Hepatic stellate cell (primary cell): ENCODE measurements around the gene GPATCH2.
"Not testable (repeated sequence)": the region's sequence is repeated elsewhere in the genome, so short reads cannot be mapped to it uniquely, and the experiment has no call there.

Experiments used
- DNase-seq: peaks from one replicate; pipeline ENCODE4 v3.0.0; 2011; ENCODE audit warnings: low spot score

Gene GPATCH2

GRCh38 chr1:217630711-217631591 lies at the start of gene GPATCH2, which contains the start of gene SPATA17:
TSS of gene GPATCH2 (minus strand) at chr1:217631090. CDS start at chr1:217630971, 119 bp downstream.
TSS of gene SPATA17 (plus strand) at chr1:217631344. CDS start at chr1:217631379, 35 bp downstream.
- peak; percentile 83 for DNase-seq

DNA sequence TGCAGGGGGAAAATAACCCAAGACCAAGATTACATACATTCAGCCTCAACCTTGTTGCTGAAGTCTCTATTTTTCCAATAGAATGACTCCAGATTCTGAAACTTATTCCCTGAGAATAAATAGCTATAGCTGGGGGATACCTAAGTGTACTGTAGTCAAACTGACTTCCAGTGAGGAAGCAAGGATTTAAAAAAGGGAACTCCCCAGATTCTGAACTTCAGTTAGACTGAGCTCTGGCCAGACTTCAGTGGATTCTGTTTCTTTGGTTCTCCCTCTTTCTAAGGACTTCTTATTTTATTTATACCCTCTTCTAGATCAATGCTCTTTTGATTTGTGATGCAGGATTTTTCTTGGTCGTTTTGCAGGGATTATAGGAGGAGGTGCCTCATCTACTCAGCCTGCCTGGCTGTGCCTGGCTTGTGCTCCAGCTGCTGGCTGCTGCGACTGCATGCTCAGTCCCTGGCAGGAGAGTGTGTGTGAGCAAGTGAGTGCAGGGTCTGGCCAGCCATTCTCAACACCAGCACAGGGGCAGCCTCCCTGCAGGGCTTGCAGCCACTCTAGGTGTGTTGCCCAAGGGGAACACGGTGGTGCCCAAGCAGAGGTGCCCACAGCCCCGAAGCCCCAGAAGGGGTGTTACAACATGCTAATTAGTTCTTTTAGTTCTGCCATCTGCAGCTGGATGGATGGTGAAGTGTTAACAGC lies 43.3 kb upstream of the GPATCH2 start:
- DNase-seq: no peak

DNA sequence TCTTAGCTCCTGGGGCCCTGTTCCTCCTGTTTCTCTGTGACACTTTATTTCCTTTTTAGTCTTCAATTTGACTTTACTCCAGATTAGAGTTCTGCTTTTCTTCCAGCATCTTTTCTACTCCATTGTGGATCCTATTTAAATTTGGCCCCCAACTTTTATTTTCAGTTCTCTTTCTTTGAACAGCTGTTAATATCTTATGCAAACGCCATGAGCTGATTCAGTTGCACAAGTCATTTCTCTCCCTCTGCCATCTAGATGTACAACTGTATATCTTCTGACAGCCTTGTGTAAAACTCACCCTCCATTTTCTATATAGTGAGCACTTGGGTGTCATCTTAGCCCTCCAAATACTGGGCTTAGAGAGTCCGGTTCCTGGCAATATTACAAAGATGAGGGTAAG lies 42.5 kb upstream of the GPATCH2 start:
- DNase-seq: no peak

GRCh38 chr1:217668351-217668940 lies 37.6 kb upstream of the GPATCH2 start:
- DNase-seq: no peak

DNA sequence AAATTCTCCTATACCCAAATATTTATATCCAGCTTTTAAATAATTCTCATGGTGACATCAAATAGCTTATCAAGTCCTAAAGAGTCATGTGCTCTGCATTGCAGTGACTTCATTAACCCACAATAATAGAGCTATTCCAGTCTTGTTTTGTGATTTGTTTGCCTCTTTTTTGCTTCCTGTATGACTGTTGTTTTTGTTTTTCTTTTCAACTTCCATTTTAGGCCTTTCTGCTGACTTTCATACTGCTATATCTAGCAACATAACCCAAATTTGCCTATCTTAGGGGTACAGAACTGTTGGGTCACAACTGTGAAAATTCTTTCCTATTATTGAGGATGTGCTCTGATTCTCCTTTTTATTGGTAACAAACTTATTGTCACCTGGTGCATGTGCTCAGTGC lies 30.5 kb upstream of the GPATCH2 start:
- no peak for DNase-seq

GRCh38 chr1:217660353-217661062 lies 29.6 kb upstream of the GPATCH2 start:
- DNase-seq: peak; percentile 9

DNA sequence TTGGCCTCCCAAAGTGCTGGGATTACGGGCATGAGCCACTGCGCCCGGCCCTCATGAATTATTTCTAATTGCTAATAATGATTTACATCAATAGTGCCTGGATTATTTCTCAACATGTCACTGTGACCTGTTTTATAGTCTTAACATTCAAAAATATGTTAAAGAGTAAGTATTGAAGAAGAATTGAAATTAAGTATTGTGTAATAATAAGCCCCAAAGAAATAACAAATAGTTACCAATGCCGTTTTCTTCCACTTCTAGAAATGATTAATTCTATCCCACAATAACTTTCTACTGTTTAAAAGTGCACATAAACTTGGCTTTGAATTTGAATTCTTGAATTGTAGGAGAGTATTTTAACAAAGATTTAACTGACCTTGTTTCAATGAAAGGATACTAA lies 19.8 kb upstream of the GPATCH2 start:
- no peak for DNase-seq

- DNase-seq: no peak
These were observed 16.9 kb upstream of the GPATCH2 start for GRCh38 chr1:217647791-217648190.

DNA sequence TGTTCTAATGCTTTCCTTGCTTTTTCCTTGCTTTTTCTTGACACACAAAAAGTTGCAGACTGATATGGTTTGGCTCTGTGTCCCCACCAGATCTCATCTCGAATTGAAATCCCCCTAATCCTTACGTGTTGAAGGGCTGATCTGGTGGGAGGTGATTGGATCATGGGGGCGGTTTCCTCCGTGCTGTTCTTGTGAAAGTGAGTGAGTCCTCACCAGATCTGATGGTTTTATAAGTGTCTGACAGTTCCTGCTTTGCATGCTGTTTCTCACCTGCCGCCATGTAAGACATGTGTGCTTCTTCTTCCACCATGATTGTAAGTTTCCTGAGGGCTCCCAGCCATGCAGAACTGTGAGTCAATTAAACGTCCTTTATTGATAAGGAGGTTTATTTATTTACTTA lies 11.6 kb upstream of the GPATCH2 start:
- DNase-seq: no peak

DNA sequence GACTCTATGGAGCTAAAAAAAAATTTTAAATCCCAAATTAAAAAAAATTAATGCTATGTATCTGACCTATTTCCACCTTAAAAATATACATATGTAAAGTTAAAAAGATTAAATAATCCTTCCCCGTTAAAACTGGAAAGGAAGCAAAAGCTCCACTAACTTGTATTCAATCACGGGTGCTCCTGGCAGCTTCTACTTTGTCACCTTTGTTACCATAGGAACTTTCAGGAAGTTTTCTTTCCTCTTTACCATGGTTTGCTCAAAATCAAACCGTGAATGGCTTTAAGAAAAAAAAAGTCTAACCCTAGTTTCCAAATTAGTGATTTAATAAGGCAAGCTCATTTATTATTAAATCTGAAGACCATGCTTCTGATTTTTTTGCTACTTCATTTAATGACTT lies 3.5 kb downstream of the GPATCH2 start:
- no peak for DNase-seq

GRCh38 chr1:217626321-217626720 lies 4.6 kb downstream of the GPATCH2 start:
- no peak for DNase-seq

DNA sequence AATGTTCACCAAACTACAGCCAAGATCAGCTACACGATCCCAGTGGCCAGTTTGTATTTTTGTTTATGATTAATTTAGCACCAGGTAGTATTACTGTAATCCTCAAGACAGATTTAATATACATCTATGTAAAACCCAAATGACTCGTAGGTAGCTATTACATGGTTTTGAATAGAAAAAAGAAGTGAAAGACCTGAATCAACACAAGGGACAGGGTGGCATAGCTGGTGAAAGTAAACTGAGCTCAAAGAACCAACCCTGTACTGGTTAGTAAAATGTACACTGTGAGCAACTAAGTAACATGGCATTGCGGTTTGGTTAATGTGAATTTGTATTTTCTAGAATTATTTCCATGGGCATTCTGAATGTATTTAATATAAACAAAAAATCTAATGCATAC lies 8.8 kb downstream of the GPATCH2 start:
- DNase-seq: no peak

GRCh38 chr1:217620814-217621213 lies 10.1 kb downstream of the GPATCH2 start:
- DNase-seq: no peak

- no peak for DNase-seq
These were observed 13.8 kb downstream of the GPATCH2 start for GRCh38 chr1:217617126-217617525.

GRCh38 chr1:217614200-217614712 lies 16.6 kb downstream of the GPATCH2 start:
- DNase-seq: no peak

DNA sequence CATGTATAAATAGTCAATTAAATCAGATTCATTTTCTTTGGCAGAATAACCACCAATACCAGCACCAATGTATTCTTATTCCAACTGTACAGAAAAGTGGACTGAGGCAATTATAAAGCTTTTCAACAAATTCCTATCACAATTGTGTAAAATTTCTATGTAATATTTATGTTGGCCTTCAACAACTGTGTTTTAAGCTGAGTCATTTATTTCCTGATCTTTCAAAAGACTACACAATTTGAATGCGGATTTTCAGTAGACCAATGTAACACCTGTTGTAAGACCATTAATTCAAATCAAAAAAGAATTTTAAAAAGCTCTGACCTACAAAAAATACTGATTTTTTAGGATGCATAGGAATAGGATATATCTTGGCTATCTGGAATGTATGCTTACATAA lies 25.5 kb downstream of the GPATCH2 start:
- DNase-seq: no peak

DNA sequence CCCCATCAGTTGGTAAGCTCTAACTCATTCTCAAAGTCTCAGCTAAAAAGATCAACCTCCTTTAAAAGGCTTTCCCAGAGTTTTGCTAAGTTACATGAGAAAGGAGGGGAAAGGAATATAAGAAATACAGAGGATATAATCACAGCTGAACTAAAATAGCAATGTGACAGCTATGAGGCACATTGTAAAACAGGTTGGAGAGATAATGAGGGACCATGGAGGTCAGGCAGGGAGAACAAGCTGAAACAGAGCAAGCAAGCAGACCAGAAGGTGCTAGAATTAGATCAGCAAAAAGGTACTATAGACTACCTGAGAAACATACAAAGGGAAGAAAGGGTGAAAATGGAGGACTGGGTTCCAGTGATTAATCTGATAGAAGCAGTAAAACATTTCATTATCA lies 28.5 kb downstream of the GPATCH2 start:
- DNase-seq: no peak

- DNase-seq: no peak
These were observed 31.7 kb downstream of the GPATCH2 start for GRCh38 chr1:217599154-217599553.

- DNase-seq: no peak
These were observed 40.3 kb downstream of the GPATCH2 start for GRCh38 chr1:217590598-217590997.

- no peak for DNase-seq
These were observed 44.3 kb downstream of the GPATCH2 start for GRCh38 chr1:217586586-217586985.

GRCh38 chr1:217585577-217585976 lies 45.3 kb downstream of the GPATCH2 start:
- no peak for DNase-seq

- DNase-seq: not testable (repeated sequence)
These were observed 46.5 kb downstream of the GPATCH2 start for GRCh38 chr1:217584286-217584811.
